Measurements from ENCODE around the gene OR1B1.

Gene OR1B1

DNA sequence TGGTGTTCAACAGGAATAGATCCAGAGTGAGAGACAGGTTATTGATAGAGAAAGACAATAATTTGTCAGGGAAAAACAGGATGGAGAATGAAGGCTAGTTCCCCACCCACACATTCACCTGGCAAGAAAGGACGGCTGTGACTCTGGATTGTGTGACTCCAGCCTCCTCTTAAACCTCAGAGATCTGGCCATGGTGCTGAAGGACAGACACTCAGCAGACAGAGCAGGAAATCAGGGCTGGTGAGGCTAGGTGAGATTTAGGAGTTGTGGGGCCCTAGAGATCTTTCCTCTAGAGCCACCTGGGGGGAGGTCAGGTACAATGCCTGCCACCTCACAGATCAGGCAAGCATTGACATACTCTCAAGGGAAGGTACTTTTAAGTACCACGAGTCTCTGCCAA, 15.2 kb downstream of the OR1B1 start:
- Histone ChIP-seq H3K9ac (ENCODE audit: low read depth, low read length, poor library complexity, severe bottlenecking) (no peak overlapping the region), H3K4me1 (ENCODE audit: insufficient read depth, low read length, poor library complexity, severe bottlenecking) (no peaks in the 10 kb centered on the region), H3K9me2 (replicated peaks; ENCODE audit: low read depth, low read length) (no peaks in the 10 kb centered on the region), H3K4me2 (ENCODE audit: low read depth, low read length, poor library complexity, severe bottlenecking) (no peak overlapping the region), H3K9me3 (ENCODE audit: insufficient read depth, low read depth, low read length) (no peaks in the 10 kb centered on the region), H4K20me1 (ENCODE audit: insufficient read depth, low read length, poor library complexity, severe bottlenecking) (no peaks in the 10 kb centered on the region), H3K27me3 (ENCODE audit: insufficient read depth, low read length, poor library complexity, severe bottlenecking) (no peaks in the 10 kb centered on the region), H3K36me3 (ENCODE audit: insufficient read depth, low read length) (no peaks in the 10 kb centered on the region), H2AFZ (ENCODE audit: low read length) (no peak overlapping the region), H3K4me3 (ENCODE audit: low read length, poor library complexity, severe bottlenecking) (no peak overlapping the region), H3K79me2 (ENCODE audit: insufficient read depth, low read length) (no peaks in the 10 kb centered on the region), H3F3A (ENCODE audit: low read depth) (no peaks in the 10 kb centered on the region)
- TF ChIP-seq, protein P1, sequence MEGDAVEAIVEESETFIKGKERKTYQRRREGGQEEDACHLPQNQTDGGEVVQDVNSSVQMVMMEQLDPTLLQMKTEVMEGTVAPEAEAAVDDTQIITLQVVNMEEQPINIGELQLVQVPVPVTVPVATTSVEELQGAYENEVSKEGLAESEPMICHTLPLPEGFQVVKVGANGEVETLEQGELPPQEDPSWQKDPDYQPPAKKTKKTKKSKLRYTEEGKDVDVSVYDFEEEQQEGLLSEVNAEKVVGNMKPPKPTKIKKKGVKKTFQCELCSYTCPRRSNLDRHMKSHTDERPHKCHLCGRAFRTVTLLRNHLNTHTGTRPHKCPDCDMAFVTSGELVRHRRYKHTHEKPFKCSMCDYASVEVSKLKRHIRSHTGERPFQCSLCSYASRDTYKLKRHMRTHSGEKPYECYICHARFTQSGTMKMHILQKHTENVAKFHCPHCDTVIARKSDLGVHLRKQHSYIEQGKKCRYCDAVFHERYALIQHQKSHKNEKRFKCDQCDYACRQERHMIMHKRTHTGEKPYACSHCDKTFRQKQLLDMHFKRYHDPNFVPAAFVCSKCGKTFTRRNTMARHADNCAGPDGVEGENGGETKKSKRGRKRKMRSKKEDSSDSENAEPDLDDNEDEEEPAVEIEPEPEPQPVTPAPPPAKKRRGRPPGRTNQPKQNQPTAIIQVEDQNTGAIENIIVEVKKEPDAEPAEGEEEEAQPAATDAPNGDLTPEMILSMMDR (conservative IDR thresholded peaks at IDR 0.05; ENCODE audit: low read length) = no peak
- no peak for TF ChIP-seq EZH2phosphoT487 (IDR thresholded peaks at IDR 0.05; ENCODE audit: borderline replicate concordance)

DNA sequence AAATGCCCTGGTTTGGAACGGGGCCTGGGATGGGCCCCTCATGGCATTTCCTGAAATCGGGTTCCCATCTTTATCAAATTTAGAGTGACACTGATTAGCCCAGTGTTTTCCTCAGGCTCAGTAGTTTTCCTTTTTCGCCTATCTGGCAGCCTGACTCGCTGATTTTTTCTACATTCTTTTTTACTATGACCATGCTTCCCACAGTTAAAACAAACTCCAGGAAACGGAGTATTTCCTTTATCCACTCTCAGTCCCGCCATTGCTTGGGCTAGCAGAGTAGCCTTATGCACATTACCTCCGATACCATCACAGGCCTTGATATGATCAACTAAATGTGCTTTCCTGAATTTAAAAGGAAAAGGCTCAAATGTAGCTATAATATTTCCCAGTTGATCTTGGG, 37.4 kb downstream of the OR1B1 start:
- H3K9me2 ChIP-seq (replicated peaks; ENCODE audit: low read depth, low read length) = no peaks in the 10 kb centered on the region
- H2AFZ ChIP-seq (ENCODE audit: low read length) = no peak overlapping the region
- no peaks in the 10 kb centered on the region for H3K27me3 ChIP-seq (ENCODE audit: insufficient read depth, low read length, poor library complexity, severe bottlenecking)
- H3K4me3 ChIP-seq (ENCODE audit: low read length, poor library complexity, severe bottlenecking) = no peak overlapping the region
- no peaks in the 10 kb centered on the region for H3F3A ChIP-seq (ENCODE audit: low read depth)
- H3K4me2 ChIP-seq (ENCODE audit: low read depth, low read length, poor library complexity, severe bottlenecking) = no peak overlapping the region
- H3K36me3 ChIP-seq (ENCODE audit: insufficient read depth, low read length) = no peaks in the 10 kb centered on the region
- no peaks in the 10 kb centered on the region for H3K9me3 ChIP-seq (ENCODE audit: insufficient read depth, low read depth, low read length)
- no peaks in the 10 kb centered on the region for H3K79me2 ChIP-seq (ENCODE audit: insufficient read depth, low read length)
- no peaks in the 10 kb centered on the region for H3K4me1 ChIP-seq (ENCODE audit: insufficient read depth, low read length, poor library complexity, severe bottlenecking)
- H3K9ac ChIP-seq (ENCODE audit: low read depth, low read length, poor library complexity, severe bottlenecking) = no peak overlapping the region
- no peaks in the 10 kb centered on the region for H4K20me1 ChIP-seq (ENCODE audit: insufficient read depth, low read length, poor library complexity, severe bottlenecking)
- no peak for TF ChIP-seq EZH2phosphoT487 (IDR thresholded peaks at IDR 0.05; ENCODE audit: borderline replicate concordance)
- TF ChIP-seq, protein P1 (conservative IDR thresholded peaks at IDR 0.05; ENCODE audit: low read length) = no peak

DNA sequence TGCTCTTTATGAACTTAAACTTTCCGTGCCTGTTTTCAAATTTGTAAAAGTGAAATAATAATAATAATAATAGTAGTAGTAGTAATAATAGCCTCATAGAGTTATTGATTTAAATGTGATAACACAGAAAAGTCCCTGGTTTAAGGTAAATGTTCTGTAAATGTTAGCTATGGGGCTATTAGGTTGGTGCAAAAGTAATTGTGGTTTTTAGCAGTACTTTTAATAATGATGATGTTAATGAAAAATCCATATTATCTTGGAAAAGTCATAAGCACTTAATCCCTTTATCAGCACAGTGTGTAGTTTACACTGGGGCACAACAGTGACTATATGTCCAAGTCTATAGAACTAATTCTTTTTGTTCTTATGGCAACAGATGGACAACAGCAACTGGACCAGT, 43.1 kb downstream of the OR1B1 start, which contains the start of gene OR1Q1:
TSS of gene OR1Q1 (plus strand) at position 377 of the 400 bp plus-strand sequence. CDS start at position 377, 0 bp downstream.
- no peak for TF ChIP-seq EZH2phosphoT487 (IDR thresholded peaks at IDR 0.05; ENCODE audit: borderline replicate concordance)
- TF ChIP-seq, protein P1 (conservative IDR thresholded peaks at IDR 0.05; ENCODE audit: low read length) = no peak
- no peaks in the 10 kb centered on the region for H3K9me2 ChIP-seq (replicated peaks; ENCODE audit: low read depth, low read length)
- no peak within 1 kb of the TSS for H2AFZ ChIP-seq (ENCODE audit: low read length)
- no peaks in the 10 kb centered on the region for H3K36me3 ChIP-seq (ENCODE audit: insufficient read depth, low read length)
- no peak within 1 kb of the TSS for H3K9ac ChIP-seq (ENCODE audit: low read depth, low read length, poor library complexity, severe bottlenecking)
- no peaks in the 10 kb centered on the region for H3K9me3 ChIP-seq (ENCODE audit: insufficient read depth, low read depth, low read length)
- no peak within 1 kb of the TSS for H3K4me2 ChIP-seq (ENCODE audit: low read depth, low read length, poor library complexity, severe bottlenecking)
- no peaks in the 10 kb centered on the region for H3F3A ChIP-seq (ENCODE audit: low read depth)
- H4K20me1 ChIP-seq (ENCODE audit: insufficient read depth, low read length, poor library complexity, severe bottlenecking) = no peaks in the 10 kb centered on the region
- H3K27me3 ChIP-seq (ENCODE audit: insufficient read depth, low read length, poor library complexity, severe bottlenecking) = no peaks in the 10 kb centered on the region
- no peaks in the 10 kb centered on the region for H3K79me2 ChIP-seq (ENCODE audit: insufficient read depth, low read length)
- H3K4me3 ChIP-seq (ENCODE audit: low read length, poor library complexity, severe bottlenecking) = no peak within 1 kb of the TSS
- no peaks in the 10 kb centered on the region for H3K4me1 ChIP-seq (ENCODE audit: insufficient read depth, low read length, poor library complexity, severe bottlenecking)

Measured in Loucy (cell line).